ENCODE data around the gene CLSTN2.

The CLSTN2 gene

GRCh38 chr3:140449413-140450256 lies 514.6 kb downstream of the CLSTN2 start:
- ATAC-seq (ENCODE audit: low read depth) (no peak), DNase-seq (ENCODE audit: low spot score in 2 of 2) (no peak)
- Mint-ChIP-seq H3K36me3 (no peaks in the 10 kb centered on the region), H3K9me3 (no peaks in the 10 kb centered on the region), H3K27me3 (no peaks in the 10 kb centered on the region), H3K4me1 (no peaks in the 10 kb centered on the region), H3K27ac (no peak overlapping the region), H3K4me3 (no peak overlapping the region)

GRCh38 chr3:140453750-140454149 lies 518.8 kb downstream of the CLSTN2 start:
- Mint-ChIP-seq H3K27ac (no peak overlapping the region), H3K36me3 (no peaks in the 10 kb centered on the region), H3K4me3 (no peak overlapping the region), H3K4me1 (no peaks in the 10 kb centered on the region), H3K9me3 (no peaks in the 10 kb centered on the region), H3K27me3 (no peaks in the 10 kb centered on the region)
- DNase-seq (ENCODE audit: low spot score in 2 of 2) (no peak), ATAC-seq (ENCODE audit: low read depth) (no peak)

GRCh38 chr3:140455521-140456214 lies 520.7 kb downstream of the CLSTN2 start:
- Mint-ChIP-seq H3K9me3 (no peaks in the 10 kb centered on the region), H3K4me3 (no peak overlapping the region), H3K36me3 (no peaks in the 10 kb centered on the region), H3K27me3 (peaks cover 4% of the 10 kb centered on the region), H3K4me1 (no peaks in the 10 kb centered on the region), H3K27ac (no peak overlapping the region)
- ATAC-seq (ENCODE audit: low read depth) (no peak), DNase-seq (ENCODE audit: low spot score in 2 of 2) (no peak)

- ATAC-seq (ENCODE audit: low read depth): no peak
These were observed 522.0 kb downstream of the CLSTN2 start for GRCh38 chr3:140456974-140457373.

GRCh38 chr3:140459462-140459861 lies 524.5 kb downstream of the CLSTN2 start:
- Mint-ChIP-seq H3K9me3 (no peaks in the 10 kb centered on the region), H3K4me3 (no peak overlapping the region), H3K4me1 (no peaks in the 10 kb centered on the region), H3K27ac (no peak overlapping the region), H3K36me3 (no peaks in the 10 kb centered on the region), H3K27me3 (peaks cover 4% of the 10 kb centered on the region)
- DNase-seq (ENCODE audit: low spot score in 2 of 2) (no peak), ATAC-seq (ENCODE audit: low read depth) (no peak)

More at GRCh38 chr3:140456974-140457373, 522.0 kb downstream of the CLSTN2 start:
- Mint-ChIP-seq H3K4me3 (no peak overlapping the region), H3K4me1 (no peaks in the 10 kb centered on the region), H3K9me3 (no peaks in the 10 kb centered on the region), H3K27me3 (peaks cover 4% of the 10 kb centered on the region), H3K36me3 (no peaks in the 10 kb centered on the region), H3K27ac (no peak overlapping the region)
- no peak for DNase-seq (ENCODE audit: low spot score in 2 of 2)

GRCh38 chr3:140461250-140461649 lies 526.3 kb downstream of the CLSTN2 start:
- H3K27ac Mint-ChIP-seq: no peak overlapping the region
- H3K4me1 Mint-ChIP-seq: no peaks in the 10 kb centered on the region
- no peaks in the 10 kb centered on the region for H3K36me3 Mint-ChIP-seq
- no peak for ATAC-seq (ENCODE audit: low read depth)
- peaks cover 4% of the 10 kb centered on the region for H3K27me3 Mint-ChIP-seq
- no peaks in the 10 kb centered on the region for H3K9me3 Mint-ChIP-seq
- no peak overlapping the region for H3K4me3 Mint-ChIP-seq
- DNase-seq (ENCODE audit: low spot score in 2 of 2): no peak

- Mint-ChIP-seq H3K36me3 (no peaks in the 10 kb centered on the region), H3K4me3 (no peak overlapping the region), H3K9me3 (no peaks in the 10 kb centered on the region), H3K27me3 (peaks cover 4% of the 10 kb centered on the region), H3K27ac (no peak overlapping the region), H3K4me1 (no peaks in the 10 kb centered on the region)
- DNase-seq (ENCODE audit: low spot score in 2 of 2) (no peak), ATAC-seq (ENCODE audit: low read depth) (no peak)
These were observed 528.4 kb downstream of the CLSTN2 start for GRCh38 chr3:140463355-140463754.

- peaks cover 2% of the 10 kb centered on the region for H3K27me3 Mint-ChIP-seq
- H3K4me1 Mint-ChIP-seq: no peaks in the 10 kb centered on the region
- H3K36me3 Mint-ChIP-seq: no peaks in the 10 kb centered on the region
- H3K27ac Mint-ChIP-seq: no peak overlapping the region
- DNase-seq (ENCODE audit: low spot score in 2 of 2): no peak
- no peak overlapping the region for H3K4me3 Mint-ChIP-seq
- H3K9me3 Mint-ChIP-seq: no peaks in the 10 kb centered on the region
- no peak for ATAC-seq (ENCODE audit: low read depth)
These were observed 531.0 kb downstream of the CLSTN2 start for GRCh38 chr3:140465988-140466387.

- peaks cover 2% of the 10 kb centered on the region for H3K27me3 Mint-ChIP-seq
- H3K4me3 Mint-ChIP-seq: no peak overlapping the region
- H3K36me3 Mint-ChIP-seq: no peaks in the 10 kb centered on the region
- DNase-seq (ENCODE audit: low spot score in 2 of 2): no peak
- H3K27ac Mint-ChIP-seq: no peak overlapping the region
- no peaks in the 10 kb centered on the region for H3K9me3 Mint-ChIP-seq
- no peak for ATAC-seq (ENCODE audit: low read depth)
- H3K4me1 Mint-ChIP-seq: no peaks in the 10 kb centered on the region
These were observed 531.5 kb downstream of the CLSTN2 start for GRCh38 chr3:140466535-140466934.

- DNase-seq (ENCODE audit: low spot score in 2 of 2) (no peak), ATAC-seq (ENCODE audit: low read depth) (no peak)
- Mint-ChIP-seq H3K27ac (no peak overlapping the region), H3K4me1 (no peaks in the 10 kb centered on the region), H3K4me3 (no peak overlapping the region), H3K36me3 (no peaks in the 10 kb centered on the region), H3K9me3 (no peaks in the 10 kb centered on the region), H3K27me3 (peaks cover 2% of the 10 kb centered on the region)
These were observed 532.2 kb downstream of the CLSTN2 start for GRCh38 chr3:140467104-140467577.

- no peak overlapping the region for H3K27ac Mint-ChIP-seq
- H3K36me3 Mint-ChIP-seq: no peaks in the 10 kb centered on the region
- ATAC-seq (ENCODE audit: low read depth) (no peak), DNase-seq (ENCODE audit: low spot score in 2 of 2) (no peak)
- H3K4me1 Mint-ChIP-seq: no peaks in the 10 kb centered on the region
- peaks cover 2% of the 10 kb centered on the region for H3K27me3 Mint-ChIP-seq
- no peak overlapping the region for H3K4me3 Mint-ChIP-seq
- no peaks in the 10 kb centered on the region for H3K9me3 Mint-ChIP-seq
These were observed 532.9 kb downstream of the CLSTN2 start for GRCh38 chr3:140467796-140468315.

- Mint-ChIP-seq H3K36me3 (no peaks in the 10 kb centered on the region), H3K9me3 (no peaks in the 10 kb centered on the region), H3K4me1 (no peaks in the 10 kb centered on the region), H3K27me3 (peaks cover 2% of the 10 kb centered on the region), H3K4me3 (no peak overlapping the region), H3K27ac (no peak overlapping the region)
- DNase-seq (ENCODE audit: low spot score in 2 of 2): no peak
- ATAC-seq (ENCODE audit: low read depth): no peak
These were observed 533.4 kb downstream of the CLSTN2 start for GRCh38 chr3:140468407-140468806.

GRCh38 chr3:140469491-140469890 lies 534.5 kb downstream of the CLSTN2 start:
- no peak for DNase-seq (ENCODE audit: low spot score in 2 of 2)
- peaks cover 2% of the 10 kb centered on the region for H3K27me3 Mint-ChIP-seq
- no peaks in the 10 kb centered on the region for H3K4me1 Mint-ChIP-seq
- H3K36me3 Mint-ChIP-seq: no peaks in the 10 kb centered on the region
- no peak overlapping the region for H3K4me3 Mint-ChIP-seq
- no peaks in the 10 kb centered on the region for H3K9me3 Mint-ChIP-seq
- H3K27ac Mint-ChIP-seq: no peak overlapping the region
- no peak for ATAC-seq (ENCODE audit: low read depth)

GRCh38 chr3:140470211-140470610 lies 535.2 kb downstream of the CLSTN2 start:
- peaks cover 2% of the 10 kb centered on the region for H3K27me3 Mint-ChIP-seq
- no peaks in the 10 kb centered on the region for H3K4me1 Mint-ChIP-seq
- no peak overlapping the region for H3K27ac Mint-ChIP-seq
- H3K36me3 Mint-ChIP-seq: no peaks in the 10 kb centered on the region
- ATAC-seq (ENCODE audit: low read depth): no peak
- no peak overlapping the region for H3K4me3 Mint-ChIP-seq
- DNase-seq (ENCODE audit: low spot score in 2 of 2): no peak
- no peaks in the 10 kb centered on the region for H3K9me3 Mint-ChIP-seq
